PFSK-1 (cell line): ENCODE measurements around the gene TBC1D21.

ENCODE experiments used
- POLR2AphosphoS5 ChIP-seq: IDR thresholded peaks from 2 replicates; pipeline ENCODE4 v1.6.1; 2012; ENCODE audit warnings: low read depth, mild to moderate bottlenecking, control low read depth, low read length, moderate library complexity
- REST ChIP-seq, 2 experiments: IDR thresholded peaks; 2 replicates each; pipeline versions ENCODE4 v1.6.1 to v1.8.0; 2011 to 2012; ENCODE audit warnings: low read depth in 2 of 2, low read length in 2 of 2, control low read depth in 1 of 2, inconsistent platforms in 1 of 2, mild to moderate bottlenecking in 1 of 2, moderate library complexity in 1 of 2; ENCODE audit not compliant: insufficient read depth in 1 of 2
- SIN3A ChIP-seq: IDR thresholded peaks from 2 replicates; pipeline ENCODE4 v1.6.1; 2012; ENCODE audit warnings: mild to moderate bottlenecking, low read length, moderate library complexity, borderline replicate concordance; ENCODE audit not compliant: insufficient read depth
- TAF1 ChIP-seq: IDR thresholded peaks from 2 replicates; pipeline ENCODE4 v1.6.1; 2012; ENCODE audit warnings: low read length, control low read depth, borderline replicate concordance; ENCODE audit not compliant: insufficient read depth

- TF ChIP-seq POLR2AphosphoS5 (no peak), TAF1 (no peak), SIN3A (no peak), REST (IDR thresholded peaks at IDR 0.05; ENCODE audit: insufficient read depth in 1 of 2, low read depth in 2 of 2, low read length in 2 of 2) (no peak)
Measured at GRCh38 chr15:73840771-73841170, 32.6 kb upstream of the TBC1D21 start.
